ENCODE results near the gene KCNS1.

The KCNS1 gene

GRCh38 chr20:45095805-45096238, 5.1 kb downstream of the KCNS1 start:
- no peak for TF ChIP-seq GATA3 (IDR thresholded peaks at IDR 0.05; ENCODE audit: low read depth, low read length)
- no peak for TF ChIP-seq GATA2 (IDR thresholded peaks at IDR 0.05; ENCODE audit: low read depth, low read length)

GRCh38 chr20:45094864-45095574, 5.9 kb downstream of the KCNS1 start:
- TF ChIP-seq GATA3 (IDR thresholded peaks at IDR 0.05; ENCODE audit: low read depth, low read length) = no peak
- TF ChIP-seq GATA2 (IDR thresholded peaks at IDR 0.05; ENCODE audit: low read depth, low read length) = no peak

- TF ChIP-seq GATA2 (IDR thresholded peaks at IDR 0.05; ENCODE audit: low read depth, low read length) (no peak), GATA3 (IDR thresholded peaks at IDR 0.05; ENCODE audit: low read depth, low read length) (no peak)
These were observed 6.7 kb downstream of the KCNS1 start for GRCh38 chr20:45094201-45094600.

- TF ChIP-seq GATA3 (IDR thresholded peaks at IDR 0.05; ENCODE audit: low read depth, low read length) = no peak
- no peak for TF ChIP-seq GATA2 (IDR thresholded peaks at IDR 0.05; ENCODE audit: low read depth, low read length)
These were observed 8.0 kb downstream of the KCNS1 start for GRCh38 chr20:45092898-45093297.

GRCh38 chr20:45091366-45091765, 9.6 kb downstream of the KCNS1 start:
- TF ChIP-seq GATA2 (IDR thresholded peaks at IDR 0.05; ENCODE audit: low read depth, low read length) (no peak), GATA3 (IDR thresholded peaks at IDR 0.05; ENCODE audit: low read depth, low read length) (no peak)

- TF ChIP-seq GATA2 (IDR thresholded peaks at IDR 0.05; ENCODE audit: low read depth, low read length) (no peak), GATA3 (IDR thresholded peaks at IDR 0.05; ENCODE audit: low read depth, low read length) (no peak)
These were observed 10.4 kb downstream of the KCNS1 start for GRCh38 chr20:45090481-45090880.

- no peak for TF ChIP-seq GATA2 (IDR thresholded peaks at IDR 0.05; ENCODE audit: low read depth, low read length)
- no peak for TF ChIP-seq GATA3 (IDR thresholded peaks at IDR 0.05; ENCODE audit: low read depth, low read length)
These were observed 12.7 kb downstream of the KCNS1 start for GRCh38 chr20:45088247-45088646.

GRCh38 chr20:45087814-45088213, 13.1 kb downstream of the KCNS1 start:
- TF ChIP-seq GATA2 (IDR thresholded peaks at IDR 0.05; ENCODE audit: low read depth, low read length) (no peak), GATA3 (IDR thresholded peaks at IDR 0.05; ENCODE audit: low read depth, low read length) (no peak)

GRCh38 chr20:45087097-45087790, 13.7 kb downstream of the KCNS1 start:
- TF ChIP-seq GATA2 (IDR thresholded peaks at IDR 0.05; ENCODE audit: low read depth, low read length) (no peak), GATA3 (IDR thresholded peaks at IDR 0.05; ENCODE audit: low read depth, low read length) (no peak)

GRCh38 chr20:45085867-45086266, 15.1 kb downstream of the KCNS1 start:
- TF ChIP-seq GATA3 (IDR thresholded peaks at IDR 0.05; ENCODE audit: low read depth, low read length) (no peak), GATA2 (IDR thresholded peaks at IDR 0.05; ENCODE audit: low read depth, low read length) (no peak)

GRCh38 chr20:45085289-45085688, 15.6 kb downstream of the KCNS1 start:
- no peak for TF ChIP-seq GATA3 (IDR thresholded peaks at IDR 0.05; ENCODE audit: low read depth, low read length)
- no peak for TF ChIP-seq GATA2 (IDR thresholded peaks at IDR 0.05; ENCODE audit: low read depth, low read length)

- TF ChIP-seq GATA3 (IDR thresholded peaks at IDR 0.05; ENCODE audit: low read depth, low read length) (no peak), GATA2 (IDR thresholded peaks at IDR 0.05; ENCODE audit: low read depth, low read length) (no peak)
These were observed 17.8 kb downstream of the KCNS1 start for GRCh38 chr20:45083127-45083526.

- TF ChIP-seq GATA3 (IDR thresholded peaks at IDR 0.05; ENCODE audit: low read depth, low read length) (no peak), GATA2 (IDR thresholded peaks at IDR 0.05; ENCODE audit: low read depth, low read length) (no peak)
These were observed 18.5 kb downstream of the KCNS1 start for GRCh38 chr20:45082468-45082867.

GRCh38 chr20:45080867-45081624, 19.9 kb downstream of the KCNS1 start:
- TF ChIP-seq GATA2 (IDR thresholded peaks at IDR 0.05; ENCODE audit: low read depth, low read length) (no peak), GATA3 (IDR thresholded peaks at IDR 0.05; ENCODE audit: low read depth, low read length) (no peak)

All from SH-SY5Y (cell line).